ENCODE data around the gene SNX32.
"Not testable (repeated sequence)": the region's sequence is repeated elsewhere in the genome, so short reads cannot be mapped to it uniquely, and the experiment has no call there.

SNX32 gene

GRCh38 chr11:65829459-65829858, 4.3 kb upstream of the SNX32 start:
- DNase-seq, result no peak

DNA sequence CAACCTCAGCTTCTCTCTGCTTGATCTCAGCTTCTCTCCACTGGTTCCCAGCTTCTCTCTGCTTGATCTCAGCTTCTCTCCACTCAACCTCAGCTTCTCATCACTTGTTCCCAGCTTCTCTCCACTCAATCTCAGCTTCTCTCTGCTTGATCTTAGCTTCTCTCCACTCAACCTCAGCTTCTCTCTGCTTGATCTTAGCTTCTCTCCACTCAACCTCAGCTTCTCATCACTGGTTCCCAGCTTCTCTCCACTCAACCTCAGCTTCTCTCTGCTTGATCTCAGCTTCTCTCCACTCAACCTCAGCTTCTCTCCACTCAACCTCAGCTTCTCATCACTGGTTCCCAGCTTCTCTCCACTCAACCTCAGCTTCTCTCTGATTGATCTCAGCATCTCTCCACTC, 1.5 kb upstream of the SNX32 start:
- not testable (repeated sequence) for DNase-seq

DNA sequence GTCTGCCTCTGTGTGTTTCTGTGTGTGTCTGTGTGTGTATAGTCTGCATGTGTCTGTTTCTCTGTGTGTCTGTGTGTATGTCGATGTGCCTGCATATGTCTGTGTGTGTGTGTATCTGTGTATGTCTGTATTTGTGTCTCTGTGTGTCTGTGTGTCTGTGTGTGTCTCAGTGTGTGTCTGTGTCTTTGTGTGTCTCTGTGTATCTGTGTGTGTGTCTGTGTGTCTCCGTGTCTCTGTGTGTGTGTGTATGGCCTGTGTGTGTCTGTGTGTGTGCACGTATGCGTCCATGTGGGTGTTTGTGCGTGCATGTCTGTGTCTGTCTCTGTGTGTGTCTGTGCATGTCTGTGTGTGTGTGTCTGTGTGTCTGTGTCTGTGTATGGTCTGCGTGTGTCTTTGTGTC, 439 bp downstream of the SNX32 start:
- DNase-seq, result no peak

DNA sequence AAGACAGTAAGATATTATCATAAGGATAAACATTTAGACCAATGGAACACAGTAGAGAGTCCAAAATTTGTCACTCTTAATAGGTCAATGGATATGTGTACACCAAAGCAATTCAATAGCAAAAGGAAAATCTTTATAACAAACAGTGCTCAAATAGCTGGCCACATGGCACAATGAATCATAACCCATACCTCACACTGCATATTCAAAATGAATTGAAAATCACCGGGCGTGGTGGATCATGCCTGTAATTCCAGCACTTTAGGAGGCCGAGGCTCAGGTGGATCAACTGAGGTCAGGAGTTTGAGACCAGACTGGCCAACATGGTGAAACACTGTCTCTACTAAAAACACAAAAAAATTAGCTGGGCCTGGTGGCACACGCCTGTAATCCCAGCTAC, 8.4 kb downstream of the SNX32 start:
- no peak for DNase-seq

DNA sequence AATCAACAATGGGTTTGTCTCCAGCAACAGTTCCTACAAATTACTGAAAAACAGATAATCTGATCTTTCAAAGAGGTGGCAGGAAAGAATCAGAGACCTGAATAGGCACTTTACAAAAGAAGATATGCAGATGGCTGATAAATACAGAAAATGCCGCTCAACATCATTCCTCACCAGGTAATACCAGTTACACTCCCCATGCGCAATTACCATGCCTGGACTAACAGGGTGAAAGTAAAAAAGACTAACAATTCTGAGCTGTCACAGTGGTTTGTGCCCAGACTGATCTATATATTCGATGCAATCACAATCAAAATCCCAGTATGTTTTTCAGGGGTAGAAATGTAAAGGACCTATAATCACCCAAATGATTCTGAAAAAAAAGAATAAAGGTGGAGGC, 10.0 kb downstream of the SNX32 start:
- DNase-seq, result no peak

DNA sequence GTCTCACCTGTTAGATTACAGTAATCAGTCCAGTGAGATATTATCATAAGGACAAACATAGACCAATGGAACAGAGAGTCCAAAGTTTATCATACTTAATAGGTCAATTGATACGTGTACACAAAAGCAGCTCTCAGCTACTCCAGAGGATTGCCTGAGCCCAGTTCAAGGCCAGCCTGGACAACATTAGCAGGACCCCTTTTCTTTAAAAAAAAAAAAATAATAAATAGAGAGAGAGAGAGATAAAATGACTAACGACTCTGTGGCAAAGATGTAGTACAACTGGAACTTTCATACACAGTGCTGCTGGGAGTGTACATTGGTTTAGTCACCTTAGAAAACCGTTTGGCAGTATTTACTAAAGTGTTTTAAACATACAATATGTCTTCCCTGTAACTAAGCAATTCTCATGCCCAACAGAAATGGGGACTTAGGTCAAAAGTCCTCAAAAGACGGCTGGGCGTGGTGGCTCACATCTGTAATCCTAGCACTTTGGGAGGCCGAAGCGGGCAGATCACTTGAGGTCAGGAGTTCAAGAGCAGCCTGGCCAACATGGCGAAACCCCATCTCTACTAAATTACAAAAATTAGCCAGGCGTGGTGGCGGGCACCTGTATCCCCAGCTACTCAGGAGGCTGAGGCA, 10.6 kb downstream of the SNX32 start:
- DNase-seq, result no peak

DNA sequence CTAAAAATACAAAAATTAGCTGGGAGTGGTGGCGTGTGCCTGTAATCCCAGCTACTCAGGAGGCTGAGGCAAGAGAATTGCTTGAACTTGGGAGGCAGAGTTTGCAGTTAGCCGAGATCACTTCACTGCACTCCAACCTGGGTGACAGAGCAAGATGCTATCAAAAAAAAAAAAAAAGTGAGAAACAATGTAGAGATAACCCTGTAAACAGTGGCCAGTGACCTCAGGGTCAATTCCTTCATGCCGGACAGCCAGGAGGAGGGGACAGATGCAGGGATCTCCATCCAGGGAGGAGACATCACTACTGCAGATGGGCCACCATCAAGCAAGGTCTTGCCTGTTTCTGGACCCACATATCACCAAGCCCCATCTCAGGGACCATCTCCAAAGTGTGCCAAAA, 14.0 kb downstream of the SNX32 start:
- DNase-seq, result no peak

GRCh38 chr11:65848693-65849092, 14.9 kb downstream of the SNX32 start:
- not testable (repeated sequence) for DNase-seq

- no peak for DNase-seq
Observed at GRCh38 chr11:65849366-65849765, 15.6 kb downstream of the SNX32 start.

DNA sequence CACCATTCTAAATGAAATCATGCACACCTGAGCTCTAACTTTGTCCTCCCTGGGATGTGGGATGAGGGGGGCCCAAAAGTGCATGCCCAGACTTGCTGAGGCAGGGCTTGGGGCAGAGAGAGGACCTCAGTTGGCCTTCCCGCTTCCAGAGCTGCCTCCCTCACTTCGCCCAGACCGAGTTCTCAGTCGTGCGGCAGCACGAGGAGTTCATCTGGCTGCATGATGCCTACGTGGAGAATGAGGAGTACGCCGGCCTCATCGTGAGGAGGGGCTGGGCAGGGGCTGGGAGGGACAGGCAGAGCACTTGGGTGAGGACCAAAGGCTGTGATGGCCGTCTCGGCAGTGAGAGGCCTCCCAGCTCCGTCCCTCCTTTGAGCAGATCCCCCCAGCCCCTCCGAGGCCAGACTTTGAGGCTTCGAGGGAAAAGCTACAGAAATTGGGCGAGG, 16.0 kb downstream of the SNX32 start:
- DNase-seq, result no peak

DNA sequence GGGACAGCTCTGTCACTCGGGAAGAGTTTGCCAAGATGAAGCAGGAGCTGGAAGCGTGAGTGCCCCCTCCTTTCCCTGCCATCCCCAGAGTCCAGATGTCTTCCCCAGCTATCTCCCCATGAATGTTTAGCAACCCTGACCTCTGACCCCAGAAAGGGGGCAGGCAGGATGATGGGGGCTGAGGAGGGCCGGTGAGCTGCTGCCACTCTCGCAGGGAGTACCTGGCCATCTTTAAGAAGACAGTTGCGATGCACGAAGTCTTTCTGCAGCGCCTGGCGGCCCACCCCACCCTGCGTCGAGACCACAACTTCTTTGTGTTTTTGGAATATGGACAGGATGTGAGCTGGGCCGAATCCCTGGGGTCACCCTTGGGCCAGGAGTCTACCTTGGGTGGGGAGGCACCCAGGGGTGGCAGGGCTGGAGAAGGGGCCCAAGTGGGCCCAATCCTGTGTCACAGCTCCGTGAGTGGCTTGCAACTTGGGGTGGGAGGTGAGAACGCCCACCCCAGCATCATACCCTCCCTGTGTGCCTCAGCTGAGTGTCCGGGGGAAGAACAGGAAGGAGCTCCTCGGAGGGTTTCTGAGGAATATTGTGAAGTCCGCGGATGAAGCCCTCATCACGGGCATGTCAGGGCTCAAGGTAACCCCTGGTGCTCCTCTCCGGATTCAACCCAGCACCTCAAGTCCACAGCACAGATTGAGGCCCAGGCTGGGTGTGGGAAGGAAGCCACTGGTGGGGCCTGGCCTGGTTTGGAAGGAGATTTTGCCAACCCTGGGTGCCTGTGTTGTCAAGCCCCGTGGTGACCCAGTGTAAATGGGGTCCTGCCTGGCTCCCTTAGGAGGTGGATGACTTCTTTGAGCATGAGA, 16.7 kb downstream of the SNX32 start:
- no peak for DNase-seq

GRCh38 chr11:65851083-65851579, 17.4 kb downstream of the SNX32 start:
- DNase-seq, result no peak

DNA sequence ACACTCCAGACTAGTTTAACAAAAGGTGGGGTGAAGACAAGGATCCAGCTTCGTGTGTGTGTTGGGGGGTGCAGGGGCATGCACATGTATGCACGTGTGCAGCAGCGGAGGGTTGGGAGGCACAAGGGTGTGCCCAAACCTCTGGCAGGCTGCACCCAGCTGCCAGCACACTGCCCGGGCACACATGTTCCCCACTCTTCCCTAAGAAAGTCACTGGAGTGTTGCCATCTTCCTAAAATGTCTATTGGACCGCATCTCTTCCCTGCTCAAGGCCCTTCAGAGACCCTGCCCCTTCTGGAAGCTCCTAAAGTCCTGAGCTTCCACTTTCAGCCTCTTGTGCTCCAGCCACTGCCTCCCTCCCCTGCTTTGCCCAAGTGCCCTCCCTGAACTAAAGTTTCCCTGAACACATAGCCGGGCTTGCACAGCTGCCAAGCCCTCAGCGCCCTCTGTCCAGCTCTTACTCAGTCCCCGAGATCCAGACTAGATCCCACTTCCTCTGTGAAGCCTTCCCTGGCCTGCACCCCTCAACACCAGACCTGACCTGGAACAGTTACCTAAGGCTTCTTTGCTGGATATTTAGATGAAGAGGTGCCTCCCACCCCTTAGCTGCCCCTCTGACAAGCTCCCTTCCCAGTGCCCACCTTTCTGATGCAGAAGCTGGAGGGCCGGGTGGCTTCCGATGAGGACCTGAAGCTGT, 18.2 kb downstream of the SNX32 start:
- DNase-seq, result no peak

DNA sequence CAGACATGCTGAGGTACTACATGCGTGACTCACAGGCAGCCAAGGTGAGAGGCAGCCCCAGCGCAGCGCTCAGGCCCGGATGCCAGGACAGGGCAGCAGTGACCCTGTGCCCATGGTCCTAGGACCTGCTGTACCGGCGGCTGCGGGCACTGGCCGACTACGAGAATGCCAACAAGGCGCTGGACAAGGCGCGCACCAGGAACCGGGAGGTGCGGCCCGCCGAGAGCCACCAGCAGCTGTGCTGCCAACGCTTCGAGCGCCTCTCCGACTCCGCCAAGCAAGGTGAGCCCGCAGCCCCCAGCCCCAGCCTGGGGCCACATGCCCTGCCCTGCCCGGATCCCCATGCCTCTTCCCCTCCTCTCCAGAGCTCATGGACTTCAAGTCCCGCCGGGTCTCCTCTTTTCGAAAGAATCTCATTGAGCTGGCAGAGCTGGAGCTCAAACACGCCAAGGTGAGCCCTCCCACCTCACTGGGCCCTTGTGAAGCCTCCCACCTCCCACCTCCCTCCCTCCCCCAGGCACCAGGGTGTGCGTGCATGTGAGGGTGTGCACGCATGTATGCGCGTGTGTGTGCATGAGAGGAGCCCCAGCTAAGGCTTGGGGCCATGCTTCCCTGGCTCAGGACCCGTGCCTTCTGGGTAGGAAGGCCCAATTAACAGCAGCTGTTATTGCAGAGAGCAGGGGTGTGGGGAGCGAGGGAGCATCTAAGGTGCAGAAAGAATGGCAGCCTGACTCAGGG, 18.9 kb downstream of the SNX32 start:
- DNase-seq, result no peak

DNA sequence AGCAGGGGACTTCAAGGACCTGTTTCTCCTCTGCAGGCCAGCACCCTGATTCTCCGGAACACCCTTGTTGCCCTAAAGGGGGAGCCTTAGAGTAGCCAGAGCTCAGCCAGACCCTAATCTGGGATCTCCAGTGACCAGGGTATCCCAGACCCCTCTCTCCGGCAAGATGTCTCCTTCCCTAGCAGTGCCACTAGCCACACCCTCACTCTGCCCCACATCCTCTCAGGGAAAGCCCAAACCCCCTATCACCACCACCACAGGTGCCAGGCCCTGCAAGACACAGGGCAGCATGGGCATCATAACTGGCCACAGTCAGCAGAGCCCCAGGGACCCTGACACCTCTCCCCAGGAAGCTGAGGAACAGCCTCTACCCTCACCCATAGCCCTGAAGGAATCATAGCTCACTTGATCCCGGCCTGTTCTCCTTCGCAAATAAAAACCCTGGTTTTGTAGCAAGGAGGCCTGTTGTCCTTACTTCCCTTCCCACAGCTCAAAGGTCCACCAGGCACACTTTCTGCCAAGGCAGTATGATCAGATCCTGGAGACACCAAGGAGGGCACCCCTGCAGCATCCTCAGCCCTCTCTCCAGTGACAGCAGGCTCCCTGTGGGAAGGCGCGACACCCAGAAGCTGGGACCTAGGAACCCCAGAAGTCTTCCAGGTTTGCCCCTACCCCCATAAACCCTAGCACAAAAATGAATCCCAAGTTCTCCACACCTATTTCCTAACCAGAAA, 19.6 kb downstream of the SNX32 start:
- DNase-seq, result no peak

DNA sequence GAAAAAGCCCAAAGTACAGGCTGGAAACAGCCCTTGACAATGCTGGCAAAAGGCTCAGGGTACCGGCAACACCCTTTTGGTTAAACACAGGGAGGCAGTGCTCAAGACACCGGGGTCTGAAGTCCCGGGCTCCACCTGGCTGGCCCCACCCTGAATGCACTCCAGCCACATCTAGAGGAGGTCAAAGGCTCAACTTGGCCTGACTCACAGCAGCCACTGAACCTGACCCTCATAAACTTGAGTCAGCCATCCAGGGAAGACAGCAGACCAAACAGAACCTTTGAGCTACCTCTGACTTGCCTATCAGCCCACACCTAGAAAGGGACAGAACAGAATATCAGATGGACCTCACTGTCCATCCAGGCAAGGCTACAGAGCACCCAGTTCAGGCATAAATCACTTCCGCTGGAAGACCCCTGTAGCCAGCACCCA, 20.4 kb downstream of the SNX32 start:
- no peak for DNase-seq

GRCh38 chr11:65854852-65855837, 21.4 kb downstream of the SNX32 start:
- DNase-seq, result no peak

DNA sequence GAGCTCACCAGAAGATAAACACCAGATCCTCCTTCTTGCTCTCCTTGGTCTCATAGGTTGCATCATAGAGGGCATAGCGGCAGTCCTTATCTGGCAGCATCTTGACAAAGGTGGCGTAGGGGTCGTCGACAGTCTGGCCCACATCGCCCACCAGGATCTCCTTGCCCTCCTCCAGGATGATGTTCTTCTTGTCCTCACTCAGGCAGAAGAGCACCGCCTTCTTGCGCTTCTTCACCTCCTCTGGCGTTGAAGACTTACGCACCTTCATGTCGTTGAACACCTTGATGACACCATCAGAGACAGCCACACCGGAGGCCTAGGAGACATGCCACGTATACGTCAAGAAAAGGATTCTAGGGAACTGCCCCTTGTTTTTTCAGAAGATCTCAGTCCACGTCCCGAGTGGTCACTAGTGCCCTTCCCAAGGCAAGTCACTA, 22.2 kb downstream of the SNX32 start:
- no peak for DNase-seq

- DNase-seq, result peak; percentile 80
Observed at GRCh38 chr11:65856689-65857499, 23.1 kb downstream of the SNX32 start.

GRCh38 chr11:65857500-65857852, 23.7 kb downstream of the SNX32 start:
- DNase-seq, result peak; percentile 76

All from right forelimb (tissue), 1 donor.